Muscle layer of duodenum (tissue), 2 donors: ENCODE measurements around the gene KIF26B.
"Not testable (repeated sequence)": the region's sequence is repeated elsewhere in the genome, so short reads cannot be mapped to it uniquely, and the experiment has no call there.

Experiments
- H3K27ac ChIP-seq: one replicate; pipeline ENCODE4 v1.7.0; 2013; ENCODE audit warnings: mild to moderate bottlenecking, low read length
- H3K27me3 ChIP-seq: one replicate; pipeline ENCODE4 v1.7.0; 2013; ENCODE audit warnings: low read depth, mild to moderate bottlenecking, control low read depth, low read length
- H3K36me3 ChIP-seq, 2 donors: one replicate each; pipeline ENCODE4 v1.7.0; 2013; ENCODE audit warnings: low read length in 2 of 2, control low read depth in 1 of 2, mild to moderate bottlenecking in 1 of 2; ENCODE audit not compliant: insufficient read depth in 2 of 2, control insufficient read depth in 1 of 2
- H3K4me1 ChIP-seq, 2 donors: one replicate each; pipeline ENCODE4 v1.7.0; 2013; ENCODE audit warnings: low read length in 2 of 2, mild to moderate bottlenecking in 2 of 2, control low read depth in 1 of 2, moderate library complexity in 1 of 2; ENCODE audit not compliant: insufficient read depth in 2 of 2, control insufficient read depth in 1 of 2
- H3K4me3 ChIP-seq, 2 donors: one replicate each; pipeline ENCODE4 v1.7.0; 2013; ENCODE audit warnings: low read length in 2 of 2, low read depth in 1 of 2, mild to moderate bottlenecking in 1 of 2
- H3K9me3 ChIP-seq, 2 donors: one replicate each; pipeline ENCODE4 v1.7.0; 2013; ENCODE audit warnings: low read length in 2 of 2, control low read depth in 1 of 2, mild to moderate bottlenecking in 1 of 2; ENCODE audit not compliant: control insufficient read depth in 1 of 2
- donor health status: healthy.

KIF26B gene

DNA sequence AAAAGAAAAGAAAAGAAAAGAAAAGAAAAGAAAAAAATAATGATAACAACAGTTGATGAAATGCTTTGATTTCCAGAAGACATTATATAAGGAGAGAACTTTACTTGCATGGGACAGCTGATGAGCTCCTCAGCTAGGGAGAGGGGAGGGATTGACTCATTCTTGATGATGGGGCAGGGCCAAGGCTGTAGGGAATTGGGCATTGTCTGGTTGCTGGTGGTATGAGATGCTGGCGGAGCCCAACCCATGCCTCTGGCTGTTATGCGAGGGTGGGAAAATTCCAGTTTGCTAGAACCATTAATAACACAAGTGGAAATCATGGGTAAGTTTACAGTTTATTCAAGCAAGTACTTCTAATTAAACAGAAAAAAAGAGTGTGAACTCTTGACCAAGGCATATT lies 36.0 kb upstream of the KIF26B start:
- Histone ChIP-seq H3K27ac (no peak overlapping the region), H3K27me3 (no peaks in the 10 kb centered on the region), H3K36me3 (peaks cover 0 to 16% of the 10 kb centered on the region in 2 donors), H3K4me3 (no peak overlapping the region), H3K4me1 (no peaks in the 10 kb centered on the region), H3K9me3 (no peaks in the 10 kb centered on the region)

DNA sequence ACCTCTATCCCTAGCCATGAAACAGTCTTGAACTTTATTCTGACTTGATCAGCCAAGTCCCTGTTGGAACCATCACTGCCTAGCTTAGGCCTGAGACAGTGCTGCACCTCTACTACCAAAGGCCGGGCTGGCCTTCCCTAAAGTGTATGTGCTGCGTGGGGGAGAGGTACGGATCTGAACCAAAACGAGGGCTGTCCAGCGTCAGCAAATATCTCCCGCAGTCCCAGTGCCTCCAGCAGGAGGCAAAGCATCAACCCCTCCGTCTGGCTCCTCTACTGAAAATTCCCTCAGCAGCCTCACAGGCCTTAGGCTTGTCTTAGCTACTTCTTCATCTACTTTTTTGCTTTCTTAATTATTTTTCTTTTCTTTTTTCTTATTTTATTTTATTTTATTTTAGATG lies 33.3 kb upstream of the KIF26B start:
- no peak overlapping the region for H3K27ac ChIP-seq
- no peaks in the 10 kb centered on the region for H3K9me3 ChIP-seq
- H3K4me1 ChIP-seq, result no peaks in the 10 kb centered on the region
- H3K4me3 ChIP-seq, result no peak overlapping the region
- H3K36me3 ChIP-seq, result peaks cover 0 to 20% of the 10 kb centered on the region in 2 donors
- H3K27me3 ChIP-seq, result no peaks in the 10 kb centered on the region

DNA sequence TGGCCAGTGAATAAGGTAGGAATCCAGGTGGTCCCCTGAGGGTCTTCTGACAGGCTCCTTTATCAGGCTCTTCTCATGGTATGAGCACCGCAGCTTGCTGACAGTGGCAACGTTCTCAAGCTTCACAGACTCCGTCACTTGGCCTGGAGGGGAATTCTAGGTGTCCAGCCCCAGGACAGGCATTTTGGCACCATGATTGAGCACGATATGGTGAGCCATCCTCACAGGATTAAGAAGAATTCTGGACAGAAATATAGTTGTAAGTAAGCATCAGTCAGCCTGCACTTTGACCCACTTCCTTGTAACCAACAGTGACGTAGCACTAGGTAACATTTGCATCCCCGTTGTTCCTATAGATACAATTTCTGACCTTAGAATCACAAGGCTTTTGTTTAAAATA lies 30.5 kb upstream of the KIF26B start:
- H3K27ac ChIP-seq, result no peak overlapping the region
- H3K27me3 ChIP-seq, result no peaks in the 10 kb centered on the region
- no peaks in the 10 kb centered on the region for H3K4me1 ChIP-seq
- H3K9me3 ChIP-seq, result no peaks in the 10 kb centered on the region
- peaks cover 0 to 20% of the 10 kb centered on the region in 2 donors for H3K36me3 ChIP-seq
- H3K4me3 ChIP-seq, result no peak overlapping the region

DNA sequence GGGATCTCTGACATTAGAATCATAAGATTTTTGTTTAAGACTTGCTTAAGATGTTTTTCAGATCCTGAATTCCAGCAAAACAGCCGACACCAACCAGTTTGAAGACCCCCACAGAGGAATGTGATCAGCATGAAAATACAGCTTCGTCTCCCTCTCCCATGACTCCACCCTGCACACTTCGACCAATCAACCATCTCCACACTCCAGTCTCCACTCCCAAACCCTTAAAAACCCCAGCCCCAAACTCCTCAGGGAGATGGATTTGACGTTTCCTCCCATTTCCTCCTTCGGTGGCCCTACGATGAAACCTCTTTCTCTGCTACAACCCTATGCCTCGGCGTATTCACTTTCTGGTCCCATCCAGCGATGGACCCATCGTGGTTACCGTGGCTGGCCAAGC lies 30.1 kb upstream of the KIF26B start:
- Histone ChIP-seq H3K36me3 (peaks cover 0 to 20% of the 10 kb centered on the region in 2 donors), H3K4me1 (no peaks in the 10 kb centered on the region), H3K27me3 (no peaks in the 10 kb centered on the region), H3K4me3 (no peak overlapping the region), H3K9me3 (no peaks in the 10 kb centered on the region), H3K27ac (no peak overlapping the region)

DNA sequence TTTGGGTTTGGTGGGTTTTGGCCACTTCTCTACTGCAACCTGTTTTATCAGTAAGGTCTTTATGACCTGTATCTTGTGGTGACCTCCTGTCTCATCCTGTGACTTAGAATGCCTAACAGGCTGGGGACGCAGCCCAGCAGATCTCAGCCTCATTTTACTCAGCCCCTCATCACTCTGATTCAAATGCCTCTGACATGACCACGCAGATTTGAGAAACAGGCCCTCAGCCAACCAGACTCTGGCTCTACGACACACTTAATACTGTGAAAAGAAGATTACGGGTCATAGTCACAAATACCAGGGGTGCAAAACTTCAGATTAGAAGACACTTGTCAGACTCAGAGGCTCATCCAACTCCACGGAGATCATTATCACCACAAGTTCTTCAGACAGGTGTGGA lies 28.3 kb upstream of the KIF26B start:
- no peak overlapping the region for H3K27ac ChIP-seq
- H3K27me3 ChIP-seq, result peaks cover 5% of the 10 kb centered on the region
- no peaks in the 10 kb centered on the region for H3K4me1 ChIP-seq
- H3K4me3 ChIP-seq, result no peak overlapping the region
- peaks cover 0 to 20% of the 10 kb centered on the region in 2 donors for H3K36me3 ChIP-seq
- H3K9me3 ChIP-seq, result no peaks in the 10 kb centered on the region

DNA sequence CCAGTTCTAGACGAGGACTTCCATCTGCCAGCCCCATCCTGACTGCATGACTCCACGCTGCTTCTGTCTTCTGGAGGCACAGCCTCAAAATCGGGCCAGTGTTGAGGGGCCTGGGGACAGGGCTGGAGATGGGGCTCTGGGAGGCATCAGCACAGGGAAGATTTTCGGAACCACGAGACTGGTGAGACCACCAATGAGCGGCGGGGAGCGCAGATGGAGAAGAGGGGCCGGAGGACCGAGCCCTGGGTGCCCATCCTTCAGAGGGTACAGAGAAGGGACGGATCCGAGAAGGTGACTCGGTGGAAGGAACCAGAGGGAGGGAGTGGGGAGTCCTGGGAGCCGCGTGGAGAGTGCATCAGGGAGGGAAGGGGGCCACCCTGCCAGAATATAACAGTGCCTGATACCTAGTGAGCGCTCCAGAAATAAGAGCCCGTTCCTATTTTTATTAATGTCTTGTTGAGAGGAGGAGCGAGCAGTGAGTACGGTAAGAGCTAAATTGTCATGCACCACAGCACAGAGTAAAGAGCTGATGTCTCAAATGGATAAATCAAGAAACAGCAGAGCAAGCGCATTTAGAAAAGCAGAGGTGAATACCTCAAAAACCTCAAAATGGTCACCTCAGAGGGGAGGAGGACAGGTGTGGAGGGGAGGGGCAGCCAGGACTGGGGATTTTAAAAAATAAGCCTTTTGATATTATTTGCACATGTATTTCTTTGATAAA lies 26.2 kb upstream of the KIF26B start:
- no peaks in the 10 kb centered on the region for H3K9me3 ChIP-seq
- peaks cover 9% of the 10 kb centered on the region for H3K27me3 ChIP-seq
- peaks cover 0 to 4% of the 10 kb centered on the region in 2 donors for H3K36me3 ChIP-seq
- no peak overlapping the region for H3K4me3 ChIP-seq
- H3K27ac ChIP-seq, result no peak overlapping the region
- H3K4me1 ChIP-seq, result no peaks in the 10 kb centered on the region

DNA sequence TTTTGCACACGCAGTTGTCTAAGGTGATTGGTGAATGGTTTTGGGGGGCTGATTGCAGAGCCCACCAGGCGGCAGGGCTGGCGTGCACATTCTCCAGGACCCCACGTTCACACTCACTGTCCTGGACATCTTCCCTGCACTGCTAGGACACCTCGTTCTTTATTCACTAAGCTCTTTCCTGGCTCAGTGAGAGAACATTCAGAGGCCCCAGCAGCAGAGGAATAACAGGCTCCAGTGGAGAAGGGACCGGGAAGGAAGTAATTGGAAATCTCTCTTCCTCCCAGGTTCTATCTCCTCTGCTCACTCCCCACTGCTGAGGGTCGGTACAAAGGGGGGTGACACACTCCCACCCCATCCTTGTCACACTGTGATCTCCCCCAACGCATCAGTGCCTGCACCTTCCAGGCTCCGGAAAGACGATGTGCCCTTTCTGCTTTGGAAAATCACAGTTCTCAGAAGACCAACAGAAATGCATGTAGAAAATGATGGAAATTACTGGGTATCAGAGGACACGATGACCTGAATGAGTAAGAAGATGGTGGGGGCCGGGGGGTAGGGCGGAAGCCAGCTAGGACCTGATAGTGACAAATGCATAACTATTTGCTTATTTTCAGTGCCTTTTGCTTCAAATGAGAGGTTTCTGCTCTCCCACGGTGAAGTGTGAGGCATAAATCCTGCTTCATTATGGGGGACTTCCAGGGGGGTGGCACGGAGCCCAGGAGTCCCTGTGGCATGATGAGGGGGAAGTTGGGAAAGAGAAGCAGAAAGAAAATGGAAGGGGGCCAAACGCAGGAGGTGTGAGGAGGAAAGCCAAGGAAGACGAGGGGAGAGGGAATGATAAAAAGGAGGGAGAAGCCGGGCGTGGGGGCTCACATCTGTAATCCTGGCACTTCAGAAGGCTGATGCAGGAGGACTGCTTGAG lies 25.2 kb upstream of the KIF26B start:
- no peaks in the 10 kb centered on the region for H3K36me3 ChIP-seq
- H3K4me3 ChIP-seq, result no peak overlapping the region
- H3K9me3 ChIP-seq, result no peaks in the 10 kb centered on the region
- H3K27ac ChIP-seq, result no peak overlapping the region
- H3K4me1 ChIP-seq, result no peaks in the 10 kb centered on the region
- H3K27me3 ChIP-seq, result peaks cover 9% of the 10 kb centered on the region

DNA sequence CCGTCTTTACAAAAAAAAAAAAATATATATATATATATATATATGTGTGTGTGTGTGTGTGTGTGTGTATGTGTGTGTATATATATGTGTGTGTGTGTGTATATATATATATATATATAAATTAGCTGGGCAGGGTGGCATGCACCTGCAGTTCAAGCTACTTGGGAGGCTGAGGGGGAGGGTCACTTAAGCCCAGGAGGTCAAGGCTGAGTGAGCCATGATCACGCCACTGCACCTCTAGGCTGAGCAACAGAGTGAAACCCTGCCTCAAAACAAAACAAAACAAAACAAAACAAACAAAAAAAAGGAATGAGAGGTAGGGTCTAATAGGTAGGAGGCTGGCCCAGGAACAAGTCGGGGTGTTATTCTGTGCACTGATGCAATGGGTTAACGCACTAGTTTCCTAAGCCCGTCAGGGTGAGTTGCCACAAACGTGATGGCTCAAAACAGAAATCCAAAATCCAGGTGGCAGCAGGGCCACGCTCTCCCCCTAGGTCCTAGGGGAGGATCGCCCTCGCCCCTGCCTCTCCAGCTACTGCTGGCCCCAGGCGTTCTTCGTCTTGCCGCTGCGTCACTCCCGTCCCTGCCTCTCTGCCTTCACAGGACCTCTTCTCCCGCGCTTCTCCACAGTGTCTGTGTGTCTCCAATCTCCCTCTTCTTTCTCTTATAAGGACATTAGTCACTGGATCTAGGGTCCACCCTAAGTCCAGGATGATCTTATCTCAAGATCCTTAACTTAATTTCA lies 24.3 kb upstream of the KIF26B start:
- not testable (repeated sequence) for H3K27ac ChIP-seq, H3K9me3 ChIP-seq

DNA sequence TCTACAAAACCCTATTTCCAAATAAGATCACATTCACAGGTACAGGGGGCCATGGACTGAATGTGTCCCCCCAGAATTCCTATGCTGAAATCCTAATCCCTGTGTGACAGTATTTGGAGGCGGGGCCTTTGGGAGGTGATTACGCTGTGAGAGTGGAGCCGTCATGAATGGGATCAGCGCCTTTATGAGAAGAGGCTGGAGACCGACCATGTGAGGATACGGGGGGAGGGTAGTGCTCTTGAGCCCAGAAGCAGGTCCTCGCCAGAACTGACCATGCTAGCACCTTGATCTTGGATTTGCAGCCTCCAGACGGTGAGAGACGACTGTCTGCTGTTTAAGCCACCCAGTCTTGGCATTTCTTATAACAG lies 23.8 kb upstream of the KIF26B start:
- Histone ChIP-seq H3K4me1 (no peaks in the 10 kb centered on the region), H3K27me3 (peaks cover 9% of the 10 kb centered on the region)

More for the DNA sequence above, 24.3 kb upstream of the KIF26B start:
- H3K4me1 ChIP-seq, H3K27me3 ChIP-seq, H3K4me3 ChIP-seq, H3K36me3 ChIP-seq: not testable (repeated sequence)

DNA sequence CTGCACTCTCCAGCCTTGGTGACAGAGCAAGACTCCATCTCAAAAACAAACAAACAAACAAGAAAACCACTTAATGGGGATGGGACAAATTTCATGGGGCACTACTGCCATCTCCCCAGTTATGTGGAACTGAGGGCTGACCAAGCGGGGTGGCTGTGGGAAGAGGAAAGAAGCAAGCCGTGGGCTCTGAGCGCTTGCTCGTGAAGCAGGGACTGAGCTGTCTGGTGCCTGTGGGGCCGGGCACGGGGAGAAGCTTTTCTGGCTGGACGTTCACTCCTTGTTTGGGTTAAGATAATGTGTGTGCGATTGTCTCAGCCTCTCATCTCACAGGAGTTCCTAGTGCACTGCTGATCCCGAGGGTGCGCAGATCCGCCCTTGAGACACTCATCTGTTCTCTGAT lies 22.0 kb upstream of the KIF26B start:
- H3K9me3 ChIP-seq, result no peaks in the 10 kb centered on the region
- no peaks in the 10 kb centered on the region for H3K4me1 ChIP-seq
- no peak overlapping the region for H3K4me3 ChIP-seq
- no peak overlapping the region for H3K27ac ChIP-seq
- peaks cover 9% of the 10 kb centered on the region for H3K27me3 ChIP-seq
- H3K36me3 ChIP-seq, result no peaks in the 10 kb centered on the region

More for the DNA sequence above, 23.8 kb upstream of the KIF26B start:
- Histone ChIP-seq H3K9me3 (no peaks in the 10 kb centered on the region), H3K4me3 (no peak overlapping the region), H3K36me3 (no peaks in the 10 kb centered on the region), H3K27ac (no peak overlapping the region)

DNA sequence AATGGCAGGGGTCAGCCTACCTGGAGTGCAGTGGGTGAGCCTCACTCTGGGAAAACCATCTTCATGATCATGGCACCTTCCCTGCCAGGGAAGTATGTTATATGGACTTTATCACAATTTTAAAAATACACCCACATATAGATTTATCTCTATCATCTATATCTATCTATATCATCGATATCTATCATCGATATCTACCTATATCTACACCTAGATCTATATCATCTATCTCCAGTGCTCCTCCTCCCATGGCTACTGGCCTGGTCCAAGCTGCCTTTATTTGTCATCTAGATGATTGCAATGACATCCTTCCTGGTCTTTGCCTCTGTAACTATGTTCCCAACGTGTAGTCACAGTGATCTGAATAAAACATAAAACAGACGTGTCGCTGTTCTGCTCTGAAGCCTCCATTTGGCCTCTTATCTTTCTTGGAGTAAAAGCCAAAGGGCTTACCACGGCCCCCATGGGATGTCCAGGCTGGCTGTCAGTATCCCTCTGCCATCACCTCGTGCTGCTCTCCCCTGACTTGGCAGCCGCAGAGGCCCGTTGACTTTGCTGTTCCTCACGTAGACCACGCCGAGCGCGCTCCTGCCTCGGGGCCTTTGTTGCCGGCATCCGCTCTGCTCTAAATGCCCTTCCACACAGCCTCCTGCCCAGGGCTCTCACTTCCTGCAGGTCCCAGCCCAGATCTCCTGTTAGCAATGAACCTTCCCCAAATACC lies 20.6 kb upstream of the KIF26B start:
- Histone ChIP-seq H3K36me3 (no peaks in the 10 kb centered on the region), H3K4me1 (no peaks in the 10 kb centered on the region), H3K9me3 (no peaks in the 10 kb centered on the region), H3K27ac (no peak overlapping the region), H3K4me3 (no peak overlapping the region), H3K27me3 (peaks cover 9% of the 10 kb centered on the region)
